ENCODE data around the gene ZSWIM3. TPM values are rescaled to one million over a fixed set of nuclear protein-coding genes. Genes with fewer than 3 reads are reported as not detected.

The ZSWIM3 gene
- polyA plus RNA-seq, 1 donor, result 5.9 TPM

Other genes with a start within 250 kb of the ZSWIM3 start
- gene WFDC10A, start 227.9 kb upstream of the ZSWIM3 start, polyA plus RNA-seq (ENCODE audit: insufficient read length), result not detected
- gene WFDC9, start 226.3 kb upstream of the ZSWIM3 start, polyA plus RNA-seq (ENCODE audit: insufficient read length), result not detected
- gene WFDC11, start 187.4 kb upstream of the ZSWIM3 start, polyA plus RNA-seq (ENCODE audit: insufficient read length), result not detected
- not detected for gene WFDC13, start 155.6 kb upstream of the ZSWIM3 start, polyA plus RNA-seq (ENCODE audit: insufficient read length)
- gene WFDC10B, start 152.6 kb upstream of the ZSWIM3 start, polyA plus RNA-seq (ENCODE audit: insufficient read length), result not detected
- not detected for gene SPINT4, start 135.3 kb upstream of the ZSWIM3 start, polyA plus RNA-seq (ENCODE audit: insufficient read length)
- 0.47 TPM for gene WFDC3, start 65.7 kb upstream of the ZSWIM3 start, polyA plus RNA-seq (ENCODE audit: insufficient read length)
- 34.2 TPM for gene DNTTIP1, start 65.7 kb upstream of the ZSWIM3 start, polyA plus RNA-seq (ENCODE audit: insufficient read length)
- gene UBE2C, start 45.0 kb upstream of the ZSWIM3 start, polyA plus RNA-seq (ENCODE audit: insufficient read length), result 84.4 TPM
- gene TNNC2, start 30.3 kb upstream of the ZSWIM3 start, polyA plus RNA-seq (ENCODE audit: insufficient read length), result 0.47 TPM
- gene SNX21, start 23.8 kb upstream of the ZSWIM3 start, polyA plus RNA-seq (ENCODE audit: insufficient read length), result 11.9 TPM
- gene ACOT8, start 222 bp upstream of the ZSWIM3 start, polyA plus RNA-seq (ENCODE audit: insufficient read length), result 23.3 TPM
- gene ZSWIM1, start 23.6 kb downstream of the ZSWIM3 start, polyA plus RNA-seq (ENCODE audit: insufficient read length), result 18.6 TPM
- gene SPATA25, start 30.0 kb downstream of the ZSWIM3 start, polyA plus RNA-seq (ENCODE audit: insufficient read length), result 6.0 TPM
- gene NEURL2, start 33.6 kb downstream of the ZSWIM3 start, polyA plus RNA-seq (ENCODE audit: insufficient read length), result 7.3 TPM
- 143 TPM for gene CTSA, start 33.7 kb downstream of the ZSWIM3 start, polyA plus RNA-seq (ENCODE audit: insufficient read length)
- gene PLTP, start 54.5 kb downstream of the ZSWIM3 start, polyA plus RNA-seq (ENCODE audit: insufficient read length), result 118 TPM
- 44.9 TPM for gene PCIF1, start 77.1 kb downstream of the ZSWIM3 start, polyA plus RNA-seq (ENCODE audit: insufficient read length)
- gene ZNF335, start 114.6 kb downstream of the ZSWIM3 start, polyA plus RNA-seq (ENCODE audit: insufficient read length), result 14.4 TPM
- 0.35 TPM for gene MMP9, start 151.3 kb downstream of the ZSWIM3 start, polyA plus RNA-seq (ENCODE audit: insufficient read length)
- 1.8 TPM for gene SLC12A5, start 171.6 kb downstream of the ZSWIM3 start, polyA plus RNA-seq (ENCODE audit: insufficient read length)
- gene NCOA5, start 232.3 kb downstream of the ZSWIM3 start, polyA plus RNA-seq (ENCODE audit: insufficient read length), result 62.3 TPM